GM12874 (cell line): ENCODE data around the gene PLCB1.

Experiments
- TF ChIP-seq, protein P1 (sequence below): IDR thresholded peaks from 2 replicates; pipeline ENCODE4 v1.5.1; 2011; ENCODE audit warnings: low read depth, mild to moderate bottlenecking, control low read depth, low read length, moderate library complexity; ENCODE audit not compliant: insufficient read depth

PLCB1 gene

DNA sequence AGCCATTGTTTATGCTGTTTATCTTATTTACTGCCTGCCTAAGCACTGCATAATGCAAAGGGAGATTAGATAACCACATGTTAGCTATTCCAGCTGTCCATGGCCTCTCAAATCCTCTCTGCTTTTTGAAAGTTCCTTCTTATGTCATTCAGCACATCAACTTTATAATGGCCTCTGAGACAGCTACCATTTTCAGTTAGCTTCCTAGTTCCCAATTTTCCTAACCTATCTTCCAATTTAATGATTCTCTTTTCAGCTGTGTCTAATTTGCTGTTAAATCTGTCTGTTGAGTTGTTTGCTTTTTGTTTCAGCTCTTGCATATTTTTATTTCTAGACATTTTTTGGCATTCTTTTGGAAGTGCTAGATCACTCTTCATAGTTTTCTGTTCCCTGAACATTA is 763.4 kb downstream of the PLCB1 start:
- TF ChIP-seq, protein P1, sequence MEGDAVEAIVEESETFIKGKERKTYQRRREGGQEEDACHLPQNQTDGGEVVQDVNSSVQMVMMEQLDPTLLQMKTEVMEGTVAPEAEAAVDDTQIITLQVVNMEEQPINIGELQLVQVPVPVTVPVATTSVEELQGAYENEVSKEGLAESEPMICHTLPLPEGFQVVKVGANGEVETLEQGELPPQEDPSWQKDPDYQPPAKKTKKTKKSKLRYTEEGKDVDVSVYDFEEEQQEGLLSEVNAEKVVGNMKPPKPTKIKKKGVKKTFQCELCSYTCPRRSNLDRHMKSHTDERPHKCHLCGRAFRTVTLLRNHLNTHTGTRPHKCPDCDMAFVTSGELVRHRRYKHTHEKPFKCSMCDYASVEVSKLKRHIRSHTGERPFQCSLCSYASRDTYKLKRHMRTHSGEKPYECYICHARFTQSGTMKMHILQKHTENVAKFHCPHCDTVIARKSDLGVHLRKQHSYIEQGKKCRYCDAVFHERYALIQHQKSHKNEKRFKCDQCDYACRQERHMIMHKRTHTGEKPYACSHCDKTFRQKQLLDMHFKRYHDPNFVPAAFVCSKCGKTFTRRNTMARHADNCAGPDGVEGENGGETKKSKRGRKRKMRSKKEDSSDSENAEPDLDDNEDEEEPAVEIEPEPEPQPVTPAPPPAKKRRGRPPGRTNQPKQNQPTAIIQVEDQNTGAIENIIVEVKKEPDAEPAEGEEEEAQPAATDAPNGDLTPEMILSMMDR: no peak

DNA sequence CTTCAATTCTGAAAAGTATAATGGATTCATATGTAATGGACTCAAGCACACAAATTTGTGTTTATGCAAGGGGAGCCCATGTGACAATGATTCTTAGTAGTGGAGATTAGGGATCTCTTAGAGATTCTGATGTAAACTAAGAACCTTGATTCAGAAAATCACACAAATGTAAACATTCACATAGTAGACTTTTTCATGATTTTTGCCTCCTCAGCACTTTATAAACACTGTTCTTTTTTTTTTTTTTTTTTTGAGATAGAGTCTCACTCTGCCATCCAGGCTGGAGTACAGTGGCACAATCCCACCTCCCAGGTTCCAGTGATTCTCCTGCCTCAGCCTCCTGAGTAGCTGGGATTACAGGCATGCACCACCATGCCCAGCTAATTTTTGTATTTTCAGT is 766.8 kb downstream of the PLCB1 start:
- TF ChIP-seq, protein P1: no peak

DNA sequence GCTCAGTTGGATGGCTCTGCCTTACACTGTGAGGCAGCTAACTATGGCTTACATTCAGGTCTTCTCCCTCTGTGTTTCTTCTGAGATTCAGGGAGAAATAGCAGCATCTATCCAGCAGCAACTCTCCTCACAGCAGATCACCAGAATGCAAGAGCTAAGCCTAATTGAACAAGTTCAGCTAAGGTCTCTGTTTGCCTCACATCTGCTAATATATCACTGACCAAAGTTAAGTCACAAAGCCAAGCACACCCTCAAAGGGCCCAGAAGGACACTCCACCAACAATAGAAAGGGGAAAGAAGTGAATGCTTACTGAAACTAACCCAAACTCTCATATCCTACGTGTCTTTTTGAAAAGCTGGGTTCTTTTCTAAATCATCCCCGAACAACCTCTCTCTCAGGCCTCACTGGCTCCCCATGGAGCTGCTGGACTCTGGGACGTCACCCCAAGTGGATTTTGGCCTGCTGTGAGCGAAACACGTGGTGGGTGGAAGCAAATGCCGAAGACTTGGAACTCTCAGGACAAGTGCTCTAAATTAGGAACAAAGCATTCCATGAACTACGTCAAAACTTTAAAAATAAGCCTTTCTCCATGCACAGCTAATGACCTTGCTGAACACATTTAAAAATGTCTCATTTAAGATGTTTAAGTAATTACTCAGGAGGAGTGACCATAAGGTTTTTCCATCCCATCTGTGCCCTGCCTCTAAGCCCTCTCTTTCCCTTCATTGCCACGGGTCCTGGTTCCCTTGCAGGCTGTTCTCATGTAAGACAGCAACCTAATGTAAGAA is 769.4 kb downstream of the PLCB1 start:
- TF ChIP-seq, protein P1: no peak

DNA sequence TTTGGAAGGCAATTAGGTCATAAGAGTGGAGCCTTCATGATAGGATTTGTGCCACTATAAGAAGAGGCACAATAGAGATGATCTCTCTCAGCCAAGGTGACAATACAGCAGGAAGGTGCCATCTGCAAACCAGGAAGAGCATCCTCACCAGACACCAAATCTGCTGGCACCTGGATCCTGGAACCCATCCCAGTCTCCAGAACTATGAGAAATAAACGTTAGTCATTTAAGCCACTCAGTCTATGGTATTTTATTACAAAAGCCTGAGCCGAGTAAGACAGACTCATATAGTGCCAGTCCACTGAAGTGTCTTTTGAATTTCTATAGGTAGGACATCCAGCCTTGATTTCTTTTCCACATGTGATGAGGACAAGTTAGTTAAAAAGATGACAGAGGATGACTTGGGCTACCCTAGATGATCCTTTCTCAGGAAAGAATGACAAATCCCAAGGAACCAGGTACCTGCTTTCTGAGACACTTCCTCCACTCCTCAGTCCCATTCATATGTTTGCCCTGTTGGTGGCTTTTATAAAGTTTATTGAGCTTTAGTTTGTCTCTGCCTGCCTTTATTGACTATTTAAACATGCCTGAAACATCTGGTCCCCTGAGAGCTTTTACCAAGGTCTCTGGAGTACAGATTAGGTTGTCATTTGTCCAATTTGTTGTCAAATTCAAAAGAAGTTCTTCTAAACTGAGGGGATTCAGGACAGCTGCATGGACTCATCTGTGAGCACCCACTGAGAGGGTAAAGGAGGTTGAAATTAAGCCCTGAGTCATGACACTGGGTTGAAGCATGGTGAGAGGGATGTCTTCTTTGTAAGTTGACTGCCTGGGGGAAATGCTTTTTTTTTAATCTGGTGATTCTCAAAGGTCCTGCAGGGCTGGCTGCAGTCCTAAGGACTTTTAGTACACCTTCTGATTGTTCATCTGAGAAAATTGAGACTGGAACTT is 771.9 kb downstream of the PLCB1 start:
- TF ChIP-seq, protein P1: no peak

DNA sequence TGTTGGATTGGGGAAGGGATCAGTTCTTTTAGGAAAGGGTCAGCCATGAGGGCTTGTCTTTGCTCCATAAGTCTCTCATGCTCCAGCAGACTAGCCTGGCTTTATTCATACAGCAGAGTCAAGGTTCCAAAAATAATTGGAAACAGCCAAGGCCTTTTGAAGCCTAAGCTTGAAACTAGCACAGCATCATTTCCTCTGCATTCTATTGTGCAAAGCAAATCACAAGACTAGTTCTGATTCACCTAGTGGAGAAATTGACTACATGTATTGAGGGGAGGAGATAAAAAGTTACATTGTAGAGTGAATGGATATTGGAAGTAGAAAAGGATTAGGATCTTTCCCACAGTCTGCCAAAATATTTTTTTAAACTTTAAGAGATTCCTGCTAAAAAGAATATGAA is 777.5 kb downstream of the PLCB1 start:
- TF ChIP-seq, protein P1: no peak

DNA sequence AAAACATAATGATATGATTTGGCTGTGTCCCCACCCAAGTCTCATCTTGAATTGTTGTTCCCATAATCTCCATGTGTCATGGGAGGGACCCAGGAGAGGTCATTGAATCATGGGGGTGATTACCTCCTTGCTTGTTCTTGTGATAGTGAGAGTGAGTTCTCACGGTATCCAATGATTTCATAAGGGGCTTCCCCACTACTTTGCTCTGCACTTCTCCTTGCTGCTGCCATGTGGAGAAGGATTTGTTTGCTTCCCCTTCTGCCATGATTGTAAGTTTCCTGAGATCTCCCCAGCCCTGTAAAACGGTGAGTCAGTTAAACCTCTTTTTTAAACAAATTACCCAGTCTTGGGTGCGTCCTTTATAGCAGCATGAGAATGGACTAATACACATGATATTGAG is 780.0 kb downstream of the PLCB1 start:
- TF ChIP-seq, protein P1: no peak

DNA sequence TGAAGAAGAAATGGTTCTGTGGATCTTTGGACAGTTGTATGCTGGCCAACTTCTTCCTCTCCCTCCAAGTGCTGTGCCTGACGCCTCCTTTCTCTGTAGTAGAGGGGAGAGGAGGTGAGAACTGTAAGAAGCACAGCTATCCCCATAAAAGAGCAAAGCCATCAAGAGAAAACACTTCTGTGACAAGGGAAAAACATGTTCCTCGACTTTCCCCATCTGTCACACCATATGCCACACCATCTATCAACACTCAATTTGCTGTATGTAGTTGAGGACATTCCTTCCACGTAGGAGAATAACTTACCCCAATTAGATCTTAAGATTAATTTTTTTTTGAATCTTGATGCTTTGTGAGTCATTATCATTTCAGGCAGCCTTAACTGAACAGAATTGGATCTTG is 780.7 kb downstream of the PLCB1 start:
- TF ChIP-seq, protein P1: no peak
